ENCODE results near the gene SLC8A2.
"Not testable (repeated sequence)": the region's sequence is repeated elsewhere in the genome, so short reads cannot be mapped to it uniquely, and the experiment has no call there.

The SLC8A2 gene

DNA sequence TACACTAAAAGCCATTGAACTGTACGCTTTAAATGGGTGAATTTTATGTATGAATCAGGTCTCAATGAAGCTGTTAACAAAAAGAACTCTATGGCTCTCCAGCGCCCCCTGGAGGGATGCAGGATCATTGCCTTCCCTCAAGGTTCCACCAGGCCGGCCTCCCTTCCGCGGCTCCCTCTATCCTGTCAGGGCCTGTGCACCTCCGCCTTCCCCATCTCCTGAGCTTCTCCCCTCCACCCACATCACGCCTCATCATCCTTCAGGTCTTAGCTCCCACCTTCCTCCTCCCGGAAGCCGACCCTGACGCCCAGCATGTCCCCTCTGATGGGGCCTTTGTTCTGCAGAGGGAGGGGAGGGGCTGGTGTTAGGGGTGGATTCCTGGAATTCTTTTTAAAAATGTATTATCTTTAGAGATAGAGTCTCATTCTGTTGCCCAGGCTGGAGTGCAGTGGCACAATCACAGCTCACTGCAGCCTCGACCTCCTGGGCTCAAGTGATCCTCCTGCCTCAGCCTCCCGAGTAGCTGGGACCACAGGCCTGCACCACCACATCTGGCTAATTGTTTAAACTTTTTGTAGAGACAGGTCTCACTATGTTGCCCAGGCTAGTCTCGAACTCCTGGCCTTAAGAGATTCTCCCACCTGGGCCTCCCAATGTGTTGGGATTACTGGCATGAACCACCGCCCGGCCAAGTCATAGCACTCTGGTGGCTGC, 80.0 kb downstream of the SLC8A2 start:
- no peaks in the 10 kb centered on the region for H3K9me3 ChIP-seq (ENCODE audit: severe bottlenecking)
- no peak overlapping the region for H3K27ac ChIP-seq
- peak; percentile 78 for DNase-seq
- H3K4me3 ChIP-seq (ENCODE audit: low read depth, low read length) = no peak overlapping the region
- peaks cover 8% of the 10 kb centered on the region; the same call in 1 of the 2 replicates for H3K36me3 ChIP-seq
- TF ChIP-seq, protein P1, sequence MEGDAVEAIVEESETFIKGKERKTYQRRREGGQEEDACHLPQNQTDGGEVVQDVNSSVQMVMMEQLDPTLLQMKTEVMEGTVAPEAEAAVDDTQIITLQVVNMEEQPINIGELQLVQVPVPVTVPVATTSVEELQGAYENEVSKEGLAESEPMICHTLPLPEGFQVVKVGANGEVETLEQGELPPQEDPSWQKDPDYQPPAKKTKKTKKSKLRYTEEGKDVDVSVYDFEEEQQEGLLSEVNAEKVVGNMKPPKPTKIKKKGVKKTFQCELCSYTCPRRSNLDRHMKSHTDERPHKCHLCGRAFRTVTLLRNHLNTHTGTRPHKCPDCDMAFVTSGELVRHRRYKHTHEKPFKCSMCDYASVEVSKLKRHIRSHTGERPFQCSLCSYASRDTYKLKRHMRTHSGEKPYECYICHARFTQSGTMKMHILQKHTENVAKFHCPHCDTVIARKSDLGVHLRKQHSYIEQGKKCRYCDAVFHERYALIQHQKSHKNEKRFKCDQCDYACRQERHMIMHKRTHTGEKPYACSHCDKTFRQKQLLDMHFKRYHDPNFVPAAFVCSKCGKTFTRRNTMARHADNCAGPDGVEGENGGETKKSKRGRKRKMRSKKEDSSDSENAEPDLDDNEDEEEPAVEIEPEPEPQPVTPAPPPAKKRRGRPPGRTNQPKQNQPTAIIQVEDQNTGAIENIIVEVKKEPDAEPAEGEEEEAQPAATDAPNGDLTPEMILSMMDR (IDR thresholded peaks at IDR 0.05; ENCODE audit: low read depth, low read length) = peak; percentile 71
- no peaks in the 10 kb centered on the region for H3K27me3 ChIP-seq (ENCODE audit: insufficient read depth, low read depth, severe bottlenecking)

DNA sequence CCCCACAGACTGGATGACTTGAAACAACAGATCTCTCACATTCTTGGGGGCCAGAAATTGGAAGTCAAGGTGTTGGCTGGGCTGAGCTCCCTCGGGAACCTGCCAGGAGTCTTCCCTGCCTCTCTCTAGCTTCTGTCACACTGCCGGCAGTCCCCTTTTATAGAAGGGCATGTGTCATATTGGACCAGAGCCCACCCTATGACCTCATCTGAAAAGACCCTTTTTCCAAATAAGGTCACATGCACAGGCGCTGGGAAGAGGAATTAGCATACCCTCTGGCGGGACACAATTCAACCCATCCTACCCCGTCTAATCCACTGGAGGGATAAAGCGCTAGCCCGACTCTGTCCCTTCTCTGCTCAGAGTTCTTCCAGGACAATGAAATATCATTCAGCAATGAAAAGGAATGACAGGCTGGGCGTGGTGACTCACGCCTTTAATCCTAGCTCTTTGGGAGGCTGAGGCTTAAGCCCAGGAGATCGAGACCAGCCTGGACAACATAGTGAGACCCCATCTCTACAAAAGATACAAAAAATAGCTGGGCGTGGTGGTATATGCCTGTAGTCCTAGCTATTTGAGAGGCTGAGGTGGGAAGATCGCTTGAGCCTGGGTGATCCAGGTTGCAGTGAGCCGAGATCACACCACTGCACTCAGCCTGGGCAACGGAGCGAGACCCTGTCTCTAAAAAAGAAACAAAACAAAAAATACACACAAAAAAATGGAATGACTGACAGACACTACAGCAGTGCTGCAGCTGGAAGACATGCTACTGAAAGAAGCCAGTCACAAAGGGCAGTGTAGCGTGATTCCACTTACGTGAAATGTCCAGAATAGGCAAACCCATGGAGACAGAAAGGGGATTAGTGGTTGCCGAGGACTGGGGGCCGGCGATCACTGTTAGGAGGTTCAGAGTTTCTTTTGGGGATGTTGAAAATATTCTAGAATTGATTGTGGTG, 80.9 kb downstream of the SLC8A2 start:
- TF ChIP-seq, protein P1 (IDR thresholded peaks at IDR 0.05; ENCODE audit: low read depth, low read length) = no peak
- H3K4me3 ChIP-seq (ENCODE audit: low read depth, low read length) = no peak overlapping the region
- peaks cover 8% of the 10 kb centered on the region; the same call in 1 of the 2 replicates for H3K36me3 ChIP-seq
- no peak for DNase-seq
- no peaks in the 10 kb centered on the region for H3K27me3 ChIP-seq (ENCODE audit: insufficient read depth, low read depth, severe bottlenecking)
- no peaks in the 10 kb centered on the region for H3K9me3 ChIP-seq (ENCODE audit: severe bottlenecking)
- H3K27ac ChIP-seq = no peak overlapping the region

GRCh38 chr19:47389150-47389556, 82.5 kb downstream of the SLC8A2 start:
- H3K36me3 ChIP-seq = peaks cover 8% of the 10 kb centered on the region; the same call in 1 of the 2 replicates
- DNase-seq = no peak
- H3K9me3 ChIP-seq (ENCODE audit: severe bottlenecking) = no peaks in the 10 kb centered on the region
- no peak overlapping the region for H3K4me3 ChIP-seq (ENCODE audit: low read depth, low read length)
- no peak overlapping the region for H3K27ac ChIP-seq
- no peaks in the 10 kb centered on the region for H3K27me3 ChIP-seq (ENCODE audit: insufficient read depth, low read depth, severe bottlenecking)
- TF ChIP-seq, protein P1 (IDR thresholded peaks at IDR 0.05; ENCODE audit: low read depth, low read length) = no peak

DNA sequence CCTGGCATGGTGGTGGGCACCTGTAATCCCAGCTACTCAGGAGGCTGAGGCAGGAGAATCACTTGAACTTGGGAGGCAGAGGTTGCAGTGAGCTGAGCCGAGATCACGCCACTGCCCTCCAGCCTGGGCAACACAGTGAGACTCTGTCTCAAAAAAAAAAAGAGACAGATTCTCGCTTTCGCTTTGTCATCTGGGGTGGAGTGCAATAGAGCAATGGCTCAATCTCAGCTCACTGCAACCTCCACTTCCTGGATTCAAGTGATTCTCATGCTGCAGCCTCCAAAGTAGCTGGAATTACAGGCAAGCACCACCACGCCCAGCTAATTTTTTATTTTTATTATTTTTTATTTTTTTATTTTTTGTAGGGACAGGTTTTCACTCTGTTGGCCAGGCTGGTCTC, 83.0 kb downstream of the SLC8A2 start:
- H3K4me3 ChIP-seq (ENCODE audit: low read depth, low read length); H3K27me3 ChIP-seq (ENCODE audit: insufficient read depth, low read depth, severe bottlenecking); DNase-seq; H3K27ac ChIP-seq; H3K36me3 ChIP-seq; H3K9me3 ChIP-seq (ENCODE audit: severe bottlenecking): not testable (repeated sequence)

GRCh38 chr19:47387623-47388022, 84.1 kb downstream of the SLC8A2 start:
- not testable (repeated sequence) for H3K9me3 ChIP-seq (ENCODE audit: severe bottlenecking); H3K4me3 ChIP-seq (ENCODE audit: low read depth, low read length); H3K36me3 ChIP-seq; H3K27me3 ChIP-seq (ENCODE audit: insufficient read depth, low read depth, severe bottlenecking); H3K27ac ChIP-seq; DNase-seq

GRCh38 chr19:47386582-47386981, 85.1 kb downstream of the SLC8A2 start:
- H3K27ac ChIP-seq; H3K27me3 ChIP-seq (ENCODE audit: insufficient read depth, low read depth, severe bottlenecking); DNase-seq; H3K4me3 ChIP-seq (ENCODE audit: low read depth, low read length); H3K9me3 ChIP-seq (ENCODE audit: severe bottlenecking): not testable (repeated sequence)
- peaks cover 16% of the 10 kb centered on the region for H3K36me3 ChIP-seq

DNA sequence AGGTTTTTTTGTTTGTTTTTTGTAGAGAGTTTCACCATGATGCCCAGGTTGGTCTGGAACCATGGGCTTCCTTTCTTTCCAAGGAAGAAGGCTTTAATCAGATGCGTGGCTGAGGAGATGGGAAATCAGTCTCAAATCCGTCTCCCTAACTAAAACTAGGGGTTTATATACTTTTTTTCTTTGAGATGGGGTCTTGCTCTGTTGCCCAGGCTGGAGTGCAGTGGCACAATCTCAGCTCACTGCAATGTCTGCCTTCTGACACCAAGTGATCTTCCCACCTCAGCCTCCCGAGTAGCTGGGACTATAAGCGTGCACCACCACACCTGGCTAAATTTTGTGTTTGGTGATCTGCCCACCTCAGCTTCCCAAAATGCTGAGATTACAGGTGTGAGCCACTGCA, 87.2 kb downstream of the SLC8A2 start:
- H3K4me3 ChIP-seq (ENCODE audit: low read depth, low read length) = not testable (repeated sequence)

DNA sequence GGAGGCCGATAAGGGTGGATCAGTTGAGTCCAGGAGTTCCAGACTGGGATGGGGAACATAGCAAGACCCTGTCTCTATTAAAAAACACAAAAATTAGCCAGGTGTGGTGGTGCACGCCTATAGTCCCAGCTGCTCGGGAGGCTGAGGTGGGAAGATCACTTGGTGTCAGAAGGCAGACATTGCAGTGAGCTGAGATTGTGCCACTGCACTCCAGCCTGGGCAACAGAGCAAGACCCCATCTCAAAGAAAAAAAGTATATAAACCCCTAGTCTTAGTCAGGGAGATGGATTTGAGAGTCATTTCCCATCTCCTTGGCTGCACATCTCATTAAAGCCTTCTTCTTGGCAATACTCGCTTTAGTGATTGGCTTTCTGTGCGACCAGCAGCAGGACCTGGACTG, 87.8 kb downstream of the SLC8A2 start:
- not testable (repeated sequence) for DNase-seq; H3K27me3 ChIP-seq (ENCODE audit: insufficient read depth, low read depth, severe bottlenecking); H3K4me3 ChIP-seq (ENCODE audit: low read depth, low read length); H3K27ac ChIP-seq; H3K9me3 ChIP-seq (ENCODE audit: severe bottlenecking)
- H3K36me3 ChIP-seq = peaks cover 35% of the 10 kb centered on the region

More for the DNA sequence above, 87.2 kb downstream of the SLC8A2 start:
- H3K27me3 ChIP-seq (ENCODE audit: insufficient read depth, low read depth, severe bottlenecking); H3K9me3 ChIP-seq (ENCODE audit: severe bottlenecking); DNase-seq; H3K27ac ChIP-seq: not testable (repeated sequence)
- H3K36me3 ChIP-seq = peaks cover 30% of the 10 kb centered on the region

All from WERI-Rb-1 (cell line).